Gastroesophageal sphincter (tissue), 4 donors: ENCODE results near the gene MITF. TPM values are rescaled to one million over a fixed set of nuclear protein-coding genes. Genes with fewer than 3 reads are reported as not detected.

ENCODE experiments used
- ATAC-seq: fragments of 150-250 bp; one replicate; pipeline ENCODE4 v1.9.1; 2016; ENCODE audit warnings: mild to moderate bottlenecking, moderate library complexity
- H3K27ac ChIP-seq, 4 donors: fragments of 200-600 bp; sonication (generic) in 3 of 4; 1 replicate in 3 of 4; 2 replicates in 1 of 4; pipeline ENCODE4 v1.5.1; 2016 to 2019
- H3K27me3 ChIP-seq: fragments of 200-600 bp; sonication (generic); one replicate; pipeline ENCODE4 v1.5.1; 2019
- H3K36me3 ChIP-seq, 2 donors: fragments of 200-600 bp; sonication (generic); one replicate each; pipeline ENCODE4 v1.5.1; 2019; ENCODE audit warnings: control low read depth in 1 of 2
- H3K4me1 ChIP-seq, 3 donors: fragments of 200-600 bp; sonication (generic); 1 replicate in 2 of 3; 2 replicates in 1 of 3; pipeline ENCODE4 v1.5.1; 2016 to 2019; ENCODE audit warnings: control low read depth in 2 of 3
- H3K4me3 ChIP-seq, 2 donors: fragments of 200-600 bp; sonication (generic); one replicate each; pipeline ENCODE4 v1.5.1; 2019; ENCODE audit warnings: mild to moderate bottlenecking in 1 of 2, moderate library complexity in 1 of 2
- H3K9me3 ChIP-seq, 3 donors: fragments of 200-600 bp; sonication (generic); one replicate each; pipeline ENCODE4 v1.5.1; 2017 to 2019; ENCODE audit warnings: control low read depth in 2 of 3
- EP300 ChIP-seq: sonication (generic); formaldehyde crosslinking; IDR thresholded peaks from one replicate; pipeline ENCODE4 v1.6.1; 2017; ENCODE audit warnings: antibody characterized with exemption, mild to moderate bottlenecking
- POLR2A ChIP-seq, 2 donors: fragments of 450-650 bp; IDR thresholded peaks; one replicate each; pipeline ENCODE4 v1.6.1; 2017; ENCODE audit warnings: antibody characterized with exemption in 2 of 2, mild to moderate bottlenecking in 2 of 2, moderate library complexity in 1 of 2
- POLR2AphosphoS5 ChIP-seq: sonication (generic); formaldehyde crosslinking; IDR thresholded peaks from one replicate; pipeline ENCODE4 v1.6.1; 2017; ENCODE audit warnings: antibody characterized with exemption
- WGBS, 2 donors: methylation state at CpG; one replicate each; pipeline ENCODE4 v1.1.5; 2018; ENCODE audit warnings: low coverage in 1 of 2; 5-methylcytosine and 5-hydroxymethylcytosine counted together
- total RNA-seq, 4 donors: library from RNA; depleted of rRNA; stranded (reverse); fragments of >200 nt; gene quantifications; one replicate each; pipeline ENCODE4 v1.1.0, GENCODE V29; 2016
- TF ChIP-seq, protein P1 (sequence below), 4 experiments: fragments of 200-600 bp in 2 of 4; fragments of 450-650 bp in 2 of 4; sonication (generic) in 1 of 4; IDR thresholded peaks; one replicate each; pipeline ENCODE4 v1.5.1; 2017 to 2019; ENCODE audit warnings: antibody characterized with exemption in 4 of 4, mild to moderate bottlenecking in 2 of 4, moderate library complexity in 2 of 4

MITF gene
- total RNA-seq, 4 donors from 2014 or later, result 44.8 to 86.8 (median 77.9) TPM

DNA sequence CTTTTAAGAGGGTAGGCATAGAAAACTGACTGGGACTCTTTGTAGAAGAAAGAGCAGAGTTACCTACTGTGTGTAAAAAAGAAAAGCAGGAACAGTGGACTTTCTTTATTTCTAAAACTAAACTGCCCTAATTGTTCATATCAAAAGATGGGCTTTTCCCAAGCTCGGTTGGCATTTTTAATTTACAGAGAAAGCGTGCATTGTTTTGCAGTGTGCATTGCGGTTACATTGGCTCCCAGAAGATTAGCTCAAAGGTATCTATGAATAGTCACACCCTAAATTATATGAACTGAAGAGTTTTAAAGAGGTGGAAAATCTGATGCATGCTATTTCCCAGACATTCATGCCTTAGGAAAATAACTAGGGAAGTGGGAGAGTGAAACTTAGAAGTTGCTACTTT, 36.5 kb downstream of the MITF start:
- no peaks in the 10 kb centered on the region for H3K9me3 ChIP-seq
- H3K27ac ChIP-seq, result no peak overlapping the region
- no peaks in the 10 kb centered on the region for H3K27me3 ChIP-seq
- no peak overlapping the region for H3K4me3 ChIP-seq
- H3K4me1 ChIP-seq, result peaks cover 17 to 74% (median 25%) of the 10 kb centered on the region in 3 donors
- no peaks in the 10 kb centered on the region for H3K36me3 ChIP-seq
- WGBS, 2 donors, result 71 to 94% methylated on average over 3 of the region's 3 CpGs
- ATAC-seq, result no peak
- TF ChIP-seq, protein P1, sequence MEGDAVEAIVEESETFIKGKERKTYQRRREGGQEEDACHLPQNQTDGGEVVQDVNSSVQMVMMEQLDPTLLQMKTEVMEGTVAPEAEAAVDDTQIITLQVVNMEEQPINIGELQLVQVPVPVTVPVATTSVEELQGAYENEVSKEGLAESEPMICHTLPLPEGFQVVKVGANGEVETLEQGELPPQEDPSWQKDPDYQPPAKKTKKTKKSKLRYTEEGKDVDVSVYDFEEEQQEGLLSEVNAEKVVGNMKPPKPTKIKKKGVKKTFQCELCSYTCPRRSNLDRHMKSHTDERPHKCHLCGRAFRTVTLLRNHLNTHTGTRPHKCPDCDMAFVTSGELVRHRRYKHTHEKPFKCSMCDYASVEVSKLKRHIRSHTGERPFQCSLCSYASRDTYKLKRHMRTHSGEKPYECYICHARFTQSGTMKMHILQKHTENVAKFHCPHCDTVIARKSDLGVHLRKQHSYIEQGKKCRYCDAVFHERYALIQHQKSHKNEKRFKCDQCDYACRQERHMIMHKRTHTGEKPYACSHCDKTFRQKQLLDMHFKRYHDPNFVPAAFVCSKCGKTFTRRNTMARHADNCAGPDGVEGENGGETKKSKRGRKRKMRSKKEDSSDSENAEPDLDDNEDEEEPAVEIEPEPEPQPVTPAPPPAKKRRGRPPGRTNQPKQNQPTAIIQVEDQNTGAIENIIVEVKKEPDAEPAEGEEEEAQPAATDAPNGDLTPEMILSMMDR (IDR thresholded peaks at IDR 0.05), result no peak
- no peak for TF ChIP-seq POLR2AphosphoS5
- TF ChIP-seq POLR2A (IDR thresholded peaks at IDR 0.05), result no peak
- TF ChIP-seq EP300, result no peak

DNA sequence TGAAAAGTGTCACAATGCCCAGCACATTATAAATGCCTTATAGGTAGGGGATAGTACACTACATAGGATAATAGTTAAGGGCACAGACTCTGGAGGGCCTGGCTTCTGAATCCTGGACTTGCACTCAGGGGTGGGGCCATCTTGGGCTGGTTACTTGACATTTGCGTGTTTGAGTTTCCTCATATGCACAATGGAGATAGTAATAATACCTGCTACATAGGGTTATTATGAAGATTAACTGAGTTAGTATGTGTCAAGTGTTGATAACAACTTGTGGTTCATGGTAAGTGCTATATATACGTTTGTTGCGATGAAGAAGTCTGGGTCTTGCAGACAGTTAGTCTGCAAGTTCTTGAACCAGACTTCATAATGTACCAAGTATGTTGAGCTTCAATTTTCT, 37.0 kb downstream of the MITF start:
- no peak overlapping the region for H3K4me3 ChIP-seq
- no peaks in the 10 kb centered on the region for H3K27me3 ChIP-seq
- WGBS, 2 donors, result 100% methylated on average over 3 of the region's 3 CpGs
- H3K27ac ChIP-seq, result no peak overlapping the region
- H3K4me1 ChIP-seq, result peaks cover 14 to 74% (median 21%) of the 10 kb centered on the region in 3 donors
- H3K9me3 ChIP-seq, result no peaks in the 10 kb centered on the region
- TF ChIP-seq POLR2AphosphoS5 (no peak), POLR2A (IDR thresholded peaks at IDR 0.05) (no peak), EP300 (no peak)
- TF ChIP-seq, protein P1 (IDR thresholded peaks at IDR 0.05), result no peak
- ATAC-seq, result no peak
- H3K36me3 ChIP-seq, result no peaks in the 10 kb centered on the region

DNA sequence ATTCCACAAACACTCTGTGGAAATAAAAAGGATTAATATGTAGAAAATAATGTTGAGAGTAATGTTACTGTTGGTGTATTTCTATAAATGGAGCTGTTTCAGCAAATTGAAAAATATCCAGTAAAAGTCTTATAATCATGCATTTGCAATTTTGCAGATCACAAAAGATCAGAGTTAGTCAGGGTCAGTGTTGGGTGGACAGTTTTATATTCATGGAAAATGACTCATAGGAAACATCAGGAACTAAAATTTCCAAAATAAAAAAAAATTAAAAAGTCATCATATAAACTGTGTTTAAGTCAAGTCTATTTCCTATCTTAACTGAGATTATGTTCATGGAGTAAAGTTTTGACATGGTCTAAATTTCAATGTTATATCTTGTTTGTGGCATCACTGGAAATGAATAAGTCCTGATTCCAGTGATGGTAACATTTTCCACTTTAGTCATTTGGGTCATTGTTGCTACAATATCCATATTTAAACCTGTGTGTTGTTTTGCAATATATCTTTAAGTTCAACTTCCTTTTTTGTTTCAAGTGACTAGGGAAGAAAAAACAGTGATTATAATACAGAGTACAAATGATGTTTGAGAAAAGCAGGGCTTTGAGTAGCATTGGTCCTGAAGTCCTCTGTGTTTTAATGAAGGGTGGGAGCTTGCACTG, 37.8 kb downstream of the MITF start:
- Histone ChIP-seq H3K27ac (peak overlapping the region in 1 of 4 donors; percentile 18), H3K9me3 (no peaks in the 10 kb centered on the region), H3K4me1 (peaks cover 10 to 74% (median 14%) of the 10 kb centered on the region in 3 donors), H3K27me3 (no peaks in the 10 kb centered on the region), H3K36me3 (no peaks in the 10 kb centered on the region), H3K4me3 (no peak overlapping the region)
- TF ChIP-seq EP300, result no peak
- no peak for TF ChIP-seq POLR2A (IDR thresholded peaks at IDR 0.05)
- TF ChIP-seq POLR2AphosphoS5, result no peak
- TF ChIP-seq, protein P1 (IDR thresholded peaks at IDR 0.05), result no peak
- ATAC-seq, result no peak

- H3K9me3 ChIP-seq, result no peaks in the 10 kb centered on the region
- TF ChIP-seq EP300, result no peak
- no peak for TF ChIP-seq POLR2A (IDR thresholded peaks at IDR 0.05)
- TF ChIP-seq, protein P1 (IDR thresholded peaks at IDR 0.05), result no peak
- TF ChIP-seq POLR2AphosphoS5, result no peak
- no peak overlapping the region for H3K4me3 ChIP-seq
- ATAC-seq, result no peak
- H3K27me3 ChIP-seq, result no peaks in the 10 kb centered on the region
- H3K36me3 ChIP-seq, result no peaks in the 10 kb centered on the region
- WGBS, 2 donors, result 86 to 95% methylated on average over 4 to 5 of the region's 5 CpGs
- H3K27ac ChIP-seq, result no peak overlapping the region
- peaks cover 10 to 74% (median 14%) of the 10 kb centered on the region in 3 donors for H3K4me1 ChIP-seq
These were observed 38.3 kb downstream of the MITF start for GRCh38 chr3:69777582-69777967.

GRCh38 chr3:69781593-69781992, 42.3 kb downstream of the MITF start:
- 36 to 46% methylated on average over 2 to 3 of the region's 4 CpGs for WGBS, 2 donors
- no peak for ATAC-seq
- peaks cover 13 to 77% (median 21%) of the 10 kb centered on the region in 3 donors for H3K4me1 ChIP-seq
- peak overlapping the region in 2 of 4 donors; percentile 10 to 29 for H3K27ac ChIP-seq
- H3K27me3 ChIP-seq, result no peaks in the 10 kb centered on the region
- no peak overlapping the region for H3K4me3 ChIP-seq
- no peaks in the 10 kb centered on the region for H3K36me3 ChIP-seq
- no peaks in the 10 kb centered on the region for H3K9me3 ChIP-seq
- TF ChIP-seq EP300 (no peak), POLR2A (IDR thresholded peaks at IDR 0.05) (no peak), POLR2AphosphoS5 (no peak)
- TF ChIP-seq, protein P1 (IDR thresholded peaks at IDR 0.05), result no peak
